ENCODE measurements around the gene DPYSL5. TPM values are rescaled to one million over a fixed set of nuclear protein-coding genes. Genes with fewer than 3 reads are reported as not detected.

Gene DPYSL5
- total RNA-seq, 2 experiments from 2014 or later = not detected

- H3K27ac Mint-ChIP-seq = no peak overlapping the region
- Histone ChIP-seq H3K27ac (ENCODE audit: low read depth in 1 of 2, low read length in 2 of 2) (no peak overlapping the region), H3K9me3 (ENCODE audit: control insufficient read depth in 1 of 2, insufficient read depth in 1 of 2, low read length in 2 of 2) (no peaks in the 10 kb centered on the region), H3K36me3 (ENCODE audit: insufficient read depth, low read length) (no peaks in the 10 kb centered on the region), H3K4me1 (ENCODE audit: insufficient read depth, low read length) (no peaks in the 10 kb centered on the region), H3K4me3 (ENCODE audit: low read length) (no peak overlapping the region), H3K27me3 (ENCODE audit: control insufficient read depth in 1 of 2, insufficient read depth in 2 of 2, low read length in 2 of 2) (peaks cover 0 to 5% of the 10 kb centered on the region in 2 experiments)
- no peaks in the 10 kb centered on the region for H3K9me3 Mint-ChIP-seq
- ATAC-seq (ENCODE audit: poor library complexity) (no peak), DNase-seq (no peak)
- peaks cover 38% of the 10 kb centered on the region for H3K27me3 Mint-ChIP-seq
- H3K36me3 Mint-ChIP-seq (ENCODE audit: low read depth) = no peaks in the 10 kb centered on the region
- H3K4me1 Mint-ChIP-seq (ENCODE audit: low read depth) = no peaks in the 10 kb centered on the region
- H3K4me3 Mint-ChIP-seq = no peak overlapping the region
- intact Hi-C loops (cut with DNase I, micrococcal nuclease) = no loop called here
- ChIA-PET POLR2A (no interaction called here), CTCF (no interaction called here)
- TF ChIP-seq CTCF (IDR thresholded peaks at IDR 0.05) = no peak
Observed at GRCh38 chr2:26950246-26950645, 102.3 kb downstream of the DPYSL5 start.

GRCh38 chr2:26951236-26951635 is 103.3 kb downstream of the DPYSL5 start:
- CTCF ChIA-PET = no interaction called here
- DNase-seq = no peak
- Mint-ChIP-seq H3K9me3 (no peaks in the 10 kb centered on the region), H3K27me3 (peaks cover 38% of the 10 kb centered on the region), H3K4me3 (no peak overlapping the region), H3K36me3 (ENCODE audit: low read depth) (no peaks in the 10 kb centered on the region), H3K27ac (no peak overlapping the region), H3K4me1 (ENCODE audit: low read depth) (no peaks in the 10 kb centered on the region)
- no peak for ATAC-seq (ENCODE audit: poor library complexity)
- intact Hi-C loops (cut with DNase I, micrococcal nuclease) = no loop called here
- Histone ChIP-seq H3K36me3 (ENCODE audit: insufficient read depth, low read length) (no peaks in the 10 kb centered on the region), H3K4me3 (ENCODE audit: low read length) (no peak overlapping the region), H3K27ac (ENCODE audit: low read depth in 1 of 2, low read length in 2 of 2) (no peak overlapping the region), H3K9me3 (ENCODE audit: control insufficient read depth in 1 of 2, insufficient read depth in 1 of 2, low read length in 2 of 2) (no peaks in the 10 kb centered on the region), H3K27me3 (ENCODE audit: control insufficient read depth in 1 of 2, insufficient read depth in 2 of 2, low read length in 2 of 2) (peaks cover 0 to 6% of the 10 kb centered on the region in 2 experiments), H3K4me1 (ENCODE audit: insufficient read depth, low read length) (no peaks in the 10 kb centered on the region)
- POLR2A ChIA-PET = no interaction called here
- TF ChIP-seq CTCF (IDR thresholded peaks at IDR 0.05) = no peak

GRCh38 chr2:26952374-26952773 is 104.4 kb downstream of the DPYSL5 start:
- no peaks in the 10 kb centered on the region for H3K36me3 ChIP-seq (ENCODE audit: insufficient read depth, low read length)

More at GRCh38 chr2:26952374-26952773, 104.4 kb downstream of the DPYSL5 start:
- DNase-seq (no peak), ATAC-seq (ENCODE audit: poor library complexity) (no peak)
- Mint-ChIP-seq H3K27ac (no peak overlapping the region), H3K4me1 (ENCODE audit: low read depth) (no peaks in the 10 kb centered on the region), H3K27me3 (peaks cover 42% of the 10 kb centered on the region), H3K4me3 (no peak overlapping the region), H3K36me3 (ENCODE audit: low read depth) (no peaks in the 10 kb centered on the region), H3K9me3 (no peaks in the 10 kb centered on the region)
- peaks cover 0 to 10% of the 10 kb centered on the region in 2 experiments for H3K27me3 ChIP-seq (ENCODE audit: control insufficient read depth in 1 of 2, insufficient read depth in 2 of 2, low read length in 2 of 2)
- no peak overlapping the region for H3K27ac ChIP-seq (ENCODE audit: low read depth in 1 of 2, low read length in 2 of 2)
- ChIA-PET CTCF (interaction anchor here (1.5 kb wide), 1 partner anchor 10 kb away, joined by 3 read pairs; no protein-coding TSS in a partner anchor), POLR2A (no interaction called here)
- intact Hi-C loops (cut with DNase I, micrococcal nuclease) = no loop called here
- no peak for TF ChIP-seq CTCF (IDR thresholded peaks at IDR 0.05)
- H3K4me1 ChIP-seq (ENCODE audit: insufficient read depth, low read length) = no peaks in the 10 kb centered on the region
- no peak overlapping the region for H3K4me3 ChIP-seq (ENCODE audit: low read length)
- H3K9me3 ChIP-seq (ENCODE audit: control insufficient read depth in 1 of 2, insufficient read depth in 1 of 2, low read length in 2 of 2) = no peaks in the 10 kb centered on the region
